H9 (cell line): ENCODE data around the gene FRAS1. TPM values are rescaled to one million over a fixed set of nuclear protein-coding genes. Genes with fewer than 3 reads are reported as not detected.
"Not testable (repeated sequence)": the region's sequence is repeated elsewhere in the genome, so short reads cannot be mapped to it uniquely, and the experiment has no call there.

ENCODE experiments used
- DNase-seq: peaks from one replicate; pipeline ENCODE4 v3.0.0-alpha.2; 2017
- H2AFZ ChIP-seq: one replicate; pipeline ENCODE4 v1.6.1; 2013; ENCODE audit warnings: mild to moderate bottlenecking, low read length, control low read depth, moderate library complexity
- H2AK5ac ChIP-seq: 2 replicates; pipeline ENCODE4 v1.6.1; 2013; ENCODE audit warnings: low read length, control low read depth, mixed read lengths; ENCODE audit not compliant: insufficient read length
- H2BK120ac ChIP-seq: one replicate; pipeline ENCODE4 v1.6.1; 2013; ENCODE audit warnings: low read depth, mild to moderate bottlenecking, low read length, control low read depth, inconsistent platforms; ENCODE audit not compliant: poor library complexity, severe bottlenecking
- H2BK12ac ChIP-seq: 2 replicates; pipeline ENCODE4 v1.6.1; 2013; ENCODE audit warnings: low read length, control low read depth, mixed read lengths, low read depth; ENCODE audit not compliant: insufficient read length
- H2BK15ac ChIP-seq: 2 replicates; pipeline ENCODE4 v1.6.1; 2013; ENCODE audit warnings: low read depth, low read length, control low read depth
- H2BK20ac ChIP-seq: one replicate; pipeline ENCODE4 v1.6.1; 2013; ENCODE audit warnings: low read depth, mild to moderate bottlenecking, low read length, control low read depth, inconsistent platforms; ENCODE audit not compliant: poor library complexity, severe bottlenecking
- H2BK5ac ChIP-seq: 2 replicates; pipeline ENCODE4 v1.6.1; 2013; ENCODE audit warnings: low read length, control low read depth, mixed read lengths; ENCODE audit not compliant: insufficient read length
- H3K14ac ChIP-seq: 2 replicates; pipeline ENCODE4 v1.6.1; 2013; ENCODE audit warnings: low read length, control low read depth; ENCODE audit not compliant: insufficient read depth
- H3K18ac ChIP-seq: 2 replicates; pipeline ENCODE4 v1.6.1; 2013; ENCODE audit warnings: low read depth, mild to moderate bottlenecking, mixed read lengths, low read length, control low read depth; ENCODE audit not compliant: insufficient read length
- H3K23ac ChIP-seq: 2 replicates; pipeline ENCODE4 v1.6.1; 2013; ENCODE audit warnings: low read length, control low read depth, mixed read lengths, low read depth; ENCODE audit not compliant: insufficient read length
- H3K23me2 ChIP-seq: 2 replicates; pipeline ENCODE4 v1.6.1; 2013; ENCODE audit warnings: low read depth, mild to moderate bottlenecking, mixed read lengths, low read length, control low read depth; ENCODE audit not compliant: insufficient read length, poor library complexity, severe bottlenecking
- H3K27ac ChIP-seq: 2 replicates; pipeline ENCODE4 v1.5.1; 2013; ENCODE audit warnings: low read length, control low read depth, mixed read lengths, low read depth; ENCODE audit not compliant: insufficient read length
- H3K27me3 ChIP-seq: 2 replicates; pipeline ENCODE4 v1.6.1; 2013; ENCODE audit warnings: low read length, control low read depth, inconsistent platforms; ENCODE audit not compliant: insufficient read depth
- H3K4ac ChIP-seq: 2 replicates; pipeline ENCODE4 v1.6.1; 2013; ENCODE audit warnings: low read depth, mild to moderate bottlenecking, control low read depth, inconsistent platforms, low read length, moderate library complexity
- H3K4me1 ChIP-seq: 2 replicates; pipeline ENCODE4 v1.6.1; 2013; ENCODE audit warnings: low read length, control low read depth, inconsistent platforms; ENCODE audit not compliant: insufficient read depth
- H3K4me2 ChIP-seq: 2 replicates; pipeline ENCODE4 v1.6.1; 2013; ENCODE audit warnings: low read length, control low read depth, mixed read lengths; ENCODE audit not compliant: insufficient read length, insufficient read depth
- H3K56ac ChIP-seq: 2 replicates; pipeline ENCODE4 v1.6.1; 2013; ENCODE audit warnings: low read depth, mild to moderate bottlenecking, mixed read lengths, low read length, control low read depth; ENCODE audit not compliant: insufficient read length
- H3K79me1 ChIP-seq: 2 replicates; pipeline ENCODE4 v1.6.1; 2013; ENCODE audit warnings: low read depth, mild to moderate bottlenecking, moderate library complexity, low read length, control low read depth, inconsistent platforms; ENCODE audit not compliant: insufficient read depth, poor library complexity, severe bottlenecking
- H3K79me2 ChIP-seq: 2 replicates; pipeline ENCODE4 v1.6.1; 2013; ENCODE audit warnings: low read length, control low read depth, inconsistent platforms; ENCODE audit not compliant: insufficient read depth
- H3K9ac ChIP-seq: 2 replicates; pipeline ENCODE4 v1.6.1; 2013; ENCODE audit warnings: low read length, control low read depth, mixed read lengths; ENCODE audit not compliant: insufficient read length; ENCODE audit errors: extremely low read depth
- H3K9me3 ChIP-seq: one replicate; pipeline ENCODE4 v1.6.1; 2013; ENCODE audit warnings: low read depth, low read length, inconsistent platforms; ENCODE audit not compliant: control insufficient read depth
- H3T11ph ChIP-seq: one replicate; pipeline ENCODE4 v1.6.1; 2013; ENCODE audit warnings: mild to moderate bottlenecking, low read length, control low read depth, inconsistent platforms
- H4K20me1 ChIP-seq: one replicate; pipeline ENCODE4 v1.6.1; 2013; ENCODE audit not compliant: control insufficient read depth, insufficient read length, insufficient read depth
- H4K5ac ChIP-seq: 2 replicates; pipeline ENCODE4 v1.6.1; 2013; ENCODE audit warnings: low read depth, mild to moderate bottlenecking, mixed read lengths, low read length, control low read depth; ENCODE audit not compliant: insufficient read length
- H4K8ac ChIP-seq: replicated peaks from 2 replicates; pipeline ENCODE4 v1.6.1; 2013; ENCODE audit warnings: low read length, control low read depth, mixed read lengths, low read depth; ENCODE audit not compliant: insufficient read length
- H4K91ac ChIP-seq: 2 replicates; pipeline ENCODE4 v1.6.1; 2013; ENCODE audit warnings: low read depth, mild to moderate bottlenecking, moderate library complexity, mixed read lengths, low read length, control low read depth; ENCODE audit not compliant: insufficient read length
- H3K27ac Mint-ChIP-seq, 3 experiments: 2 replicates in 2 of 3; 3 replicates in 1 of 3; pipeline ENCODE4 v1.8.0; 2020 to 2021; ENCODE audit warnings: mixed read lengths in 3 of 3, mild to moderate bottlenecking in 1 of 3, moderate library complexity in 1 of 3
- H3K27me3 Mint-ChIP-seq: 2 replicates; pipeline ENCODE4 v1.8.0; 2021; ENCODE audit warnings: low read depth, mild to moderate bottlenecking, moderate library complexity, mixed read lengths
- H3K36me3 Mint-ChIP-seq, 3 experiments: 2 replicates in 2 of 3; 3 replicates in 1 of 3; pipeline ENCODE4 v1.8.0; 2020 to 2021; ENCODE audit warnings: low read depth in 3 of 3, mixed read lengths in 3 of 3; ENCODE audit not compliant: insufficient read depth in 1 of 3
- H3K4me1 Mint-ChIP-seq, 2 experiments: 2 replicates each; pipeline ENCODE4 v1.8.0; 2020; ENCODE audit warnings: mixed read lengths in 2 of 2
- H3K4me3 Mint-ChIP-seq, 2 experiments: 2 replicates in 1 of 2; 3 replicates in 1 of 2; pipeline ENCODE4 v1.8.0; 2020 to 2021; ENCODE audit warnings: mild to moderate bottlenecking in 2 of 2, mixed read lengths in 2 of 2, moderate library complexity in 1 of 2
- H3K9me3 Mint-ChIP-seq, 2 experiments: 2 replicates in 1 of 2; 3 replicates in 1 of 2; pipeline ENCODE4 v1.8.0; 2020; ENCODE audit warnings: mild to moderate bottlenecking in 2 of 2, mixed read lengths in 2 of 2, moderate library complexity in 1 of 2
- WGBS: extraction: QIAGEN DNeasy Blood & Tissue Kit; methylation state at CpG from one replicate; pipeline ENCODE4 v1.1.7; 2013; ENCODE audit warnings: missing lambda C conversion rate, low lambda C conversion rate, mixed read lengths; ENCODE audit not compliant: insufficient read length; ENCODE audit errors: extremely low coverage; 5-methylcytosine and 5-hydroxymethylcytosine counted together
- total RNA-seq: library from RNA; stranded (reverse); gene quantifications from 2 replicates; pipeline ENCODE4 v1.2.1, GENCODE V29; 2021
- TF ChIP-seq, protein P1 (sequence below): fragments of 200-600 bp; sonication (generic); conservative IDR thresholded peaks from 3 replicates; pipeline ENCODE4 v1.8.0; 2021; ENCODE audit warnings: antibody characterized with exemption, mild to moderate bottlenecking

The FRAS1 gene
- total RNA-seq, 1 experiment from 2014 or later = 58.5 TPM

DNA sequence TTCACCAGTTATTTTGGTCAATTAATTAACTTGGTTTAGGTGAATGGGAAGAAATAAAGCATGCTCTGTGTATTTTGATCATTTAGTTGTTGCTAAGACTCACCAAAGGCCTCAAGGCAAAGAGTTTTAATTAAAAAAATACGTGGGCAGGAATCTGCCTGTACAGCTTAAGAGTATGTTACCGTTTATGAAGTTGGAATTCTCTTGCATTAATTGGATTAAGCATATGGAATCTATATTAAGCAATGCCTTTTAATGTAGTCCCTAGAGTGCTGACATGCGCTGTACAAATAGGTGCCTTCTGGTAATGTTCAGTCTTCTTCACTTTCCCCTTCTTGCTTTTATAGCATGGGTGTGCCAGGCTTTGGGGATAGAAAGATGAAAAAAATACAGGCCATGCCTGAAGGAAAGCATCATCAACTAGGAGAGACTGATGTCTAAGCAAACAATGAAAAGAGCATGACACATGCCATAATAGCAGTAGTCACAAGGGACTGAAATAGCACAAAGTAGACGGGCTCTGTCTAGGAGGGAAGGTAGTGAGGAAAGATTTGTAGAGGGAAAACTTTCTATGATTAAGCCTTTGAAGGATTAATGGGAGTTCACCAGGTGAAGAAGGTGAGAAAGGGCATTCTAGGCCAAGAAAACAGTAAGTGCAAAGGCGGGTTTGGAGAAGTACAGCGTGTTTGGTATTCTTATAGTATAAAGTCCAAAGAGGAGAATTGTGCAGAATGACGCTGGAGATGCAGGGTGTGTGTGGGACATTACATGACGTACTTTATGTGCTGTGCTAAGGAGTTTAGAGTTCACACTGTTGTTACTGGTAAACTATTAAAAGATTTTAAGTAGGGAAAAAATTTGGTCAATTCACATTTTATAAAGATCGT is 268.4 kb downstream of the FRAS1 start:
- H3K9me3 Mint-ChIP-seq = no peaks in the 10 kb centered on the region
- Histone ChIP-seq H2AK5ac (no peak overlapping the region), H3K9me3 (no peaks in the 10 kb centered on the region), H3K23me2 (no peaks in the 10 kb centered on the region), H3K9ac (no peak overlapping the region), H2BK120ac (no peak overlapping the region), H3K4me1 (no peaks in the 10 kb centered on the region; the same call in 1 of the 2 replicates), H3K4ac (no peak overlapping the region), H3T11ph (no peak overlapping the region), H3K56ac (no peak overlapping the region), H3K79me2 (no peaks in the 10 kb centered on the region), H2BK5ac (no peak overlapping the region), H3K27ac (no peak overlapping the region), H3K23ac (no peak overlapping the region), H3K79me1 (no peaks in the 10 kb centered on the region), H2BK15ac (no peak overlapping the region), H3K27me3 (no peaks in the 10 kb centered on the region), H4K20me1 (no peaks in the 10 kb centered on the region), H2AFZ (no peak overlapping the region), H2BK12ac (no peak overlapping the region), H2BK20ac (no peak overlapping the region), H4K8ac (no peak overlapping the region), H3K14ac (no peak overlapping the region), H4K5ac (no peak overlapping the region), H3K4me2 (no peak overlapping the region), H4K91ac (no peak overlapping the region), H3K18ac (no peak overlapping the region)
- H3K4me3 Mint-ChIP-seq = no peak overlapping the region
- no CpG with 5 or more reads among the region's 9 CpGs for WGBS
- H3K4me1 Mint-ChIP-seq = peaks cover 26 to 28% of the 10 kb centered on the region in 2 experiments
- H3K27me3 Mint-ChIP-seq = no peaks in the 10 kb centered on the region
- no peak overlapping the region; a peak in 1 of 7 replicates for H3K27ac Mint-ChIP-seq
- TF ChIP-seq, protein P1, sequence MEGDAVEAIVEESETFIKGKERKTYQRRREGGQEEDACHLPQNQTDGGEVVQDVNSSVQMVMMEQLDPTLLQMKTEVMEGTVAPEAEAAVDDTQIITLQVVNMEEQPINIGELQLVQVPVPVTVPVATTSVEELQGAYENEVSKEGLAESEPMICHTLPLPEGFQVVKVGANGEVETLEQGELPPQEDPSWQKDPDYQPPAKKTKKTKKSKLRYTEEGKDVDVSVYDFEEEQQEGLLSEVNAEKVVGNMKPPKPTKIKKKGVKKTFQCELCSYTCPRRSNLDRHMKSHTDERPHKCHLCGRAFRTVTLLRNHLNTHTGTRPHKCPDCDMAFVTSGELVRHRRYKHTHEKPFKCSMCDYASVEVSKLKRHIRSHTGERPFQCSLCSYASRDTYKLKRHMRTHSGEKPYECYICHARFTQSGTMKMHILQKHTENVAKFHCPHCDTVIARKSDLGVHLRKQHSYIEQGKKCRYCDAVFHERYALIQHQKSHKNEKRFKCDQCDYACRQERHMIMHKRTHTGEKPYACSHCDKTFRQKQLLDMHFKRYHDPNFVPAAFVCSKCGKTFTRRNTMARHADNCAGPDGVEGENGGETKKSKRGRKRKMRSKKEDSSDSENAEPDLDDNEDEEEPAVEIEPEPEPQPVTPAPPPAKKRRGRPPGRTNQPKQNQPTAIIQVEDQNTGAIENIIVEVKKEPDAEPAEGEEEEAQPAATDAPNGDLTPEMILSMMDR = no peak
- H3K36me3 Mint-ChIP-seq = peaks cover 6 to 11% (median 11%) of the 10 kb centered on the region in 3 experiments
- DNase-seq = no peak

DNA sequence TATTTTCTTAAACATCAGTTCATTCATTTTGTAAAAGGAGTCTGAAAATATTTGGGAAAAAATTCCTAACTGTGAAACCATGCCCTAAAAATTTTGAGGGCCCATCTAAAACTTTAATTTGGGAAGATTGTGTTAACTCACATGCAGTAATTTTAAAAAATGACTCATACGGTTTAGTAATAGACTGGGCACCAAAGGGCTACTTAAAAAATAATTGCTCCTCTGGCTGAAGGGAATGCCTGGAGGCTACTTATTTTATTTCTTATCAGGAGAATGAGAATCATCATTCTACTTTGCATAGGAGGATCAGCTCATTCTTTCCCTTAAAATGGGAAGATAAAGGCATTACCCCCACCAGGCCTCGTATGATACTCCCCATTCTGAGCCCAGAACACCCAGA is 271.5 kb downstream of the FRAS1 start:
- H2BK12ac ChIP-seq, H3K79me2 ChIP-seq, H3K27me3 ChIP-seq, H2BK20ac ChIP-seq, DNase-seq, H4K8ac ChIP-seq, H3K9ac ChIP-seq, H2AFZ ChIP-seq, H3K27ac Mint-ChIP-seq, H3K18ac ChIP-seq, H3K23me2 ChIP-seq, H4K91ac ChIP-seq, H3K56ac ChIP-seq, H2AK5ac ChIP-seq, H3K23ac ChIP-seq, H4K20me1 ChIP-seq, H3K79me1 ChIP-seq, H3K9me3 Mint-ChIP-seq, H3T11ph ChIP-seq, H3K4ac ChIP-seq, H3K27ac ChIP-seq, H3K4me3 Mint-ChIP-seq, H3K14ac ChIP-seq, H4K5ac ChIP-seq, H2BK15ac ChIP-seq, H3K4me2 ChIP-seq, H2BK5ac ChIP-seq, H2BK120ac ChIP-seq, H3K27me3 Mint-ChIP-seq, H3K9me3 ChIP-seq: not testable (repeated sequence)
- WGBS = no CpG with 5 or more reads among the region's 2 CpGs
- H3K4me1 Mint-ChIP-seq = peaks cover 48 to 49% of the 10 kb centered on the region in 2 experiments
- H3K4me1 ChIP-seq = peaks cover 17% of the 10 kb centered on the region
- peaks cover 5 to 11% (median 10%) of the 10 kb centered on the region in 3 experiments; a peak in 5 of 7 replicates for H3K36me3 Mint-ChIP-seq
